ENCODE results near the gene TMEM106A.
"Not testable (repeated sequence)": the region's sequence is repeated elsewhere in the genome, so short reads cannot be mapped to it uniquely, and the experiment has no call there.

Gene TMEM106A

GRCh38 chr17:43216369-43216761 is 4.7 kb downstream of the TMEM106A start:
- DNase-seq = no peak

GRCh38 chr17:43216762-43217613 is 5.3 kb downstream of the TMEM106A start:
- no peak for DNase-seq

GRCh38 chr17:43217614-43218087 is 6.0 kb downstream of the TMEM106A start:
- no peak for DNase-seq

GRCh38 chr17:43219001-43219400 is 7.3 kb downstream of the TMEM106A start:
- no peak for DNase-seq

- no peak for DNase-seq
Measured at GRCh38 chr17:43219746-43220380, 8.2 kb downstream of the TMEM106A start.

- no peak for DNase-seq
Measured at GRCh38 chr17:43220511-43221125, 8.9 kb downstream of the TMEM106A start.

- no peak for DNase-seq
Measured at GRCh38 chr17:43224146-43224705, 12.6 kb downstream of the TMEM106A start.

GRCh38 chr17:43226393-43226792 is 14.7 kb downstream of the TMEM106A start:
- no peak for DNase-seq

- not testable (repeated sequence) for DNase-seq
Measured at GRCh38 chr17:43228020-43228782, 16.5 kb downstream of the TMEM106A start, which contains the start of gene CCDC200. Gene CCDC200, minus strand, starts transcription at chr17:43228623. Its CDS starts 69 bp downstream, at chr17:43228554.

- not testable (repeated sequence) for DNase-seq
Measured at GRCh38 chr17:43231205-43232020, 19.7 kb downstream of the TMEM106A start.

GRCh38 chr17:43232021-43232699 is 20.5 kb downstream of the TMEM106A start:
- DNase-seq = not testable (repeated sequence)

GRCh38 chr17:43233263-43233662 is 21.6 kb downstream of the TMEM106A start:
- DNase-seq = not testable (repeated sequence)

- DNase-seq = not testable (repeated sequence)
Measured at GRCh38 chr17:43233877-43234276, 22.2 kb downstream of the TMEM106A start, which contains the start of gene RNU2-1. Gene RNU2-1, minus strand, starts transcription at chr17:43233977.

GRCh38 chr17:43239597-43239996 is 27.9 kb downstream of the TMEM106A start:
- DNase-seq = not testable (repeated sequence)

- DNase-seq = not testable (repeated sequence)
Measured at GRCh38 chr17:43240596-43241352, 29.1 kb downstream of the TMEM106A start.

- DNase-seq = not testable (repeated sequence)
Measured at GRCh38 chr17:43246456-43246855, 34.8 kb downstream of the TMEM106A start.

Measured in NCI-H1092 (cell line).